ENCODE results near the gene SOX18.
A peak's percentile ranks its signal among the peaks of the same experiment; 100 is the strongest.

The SOX18 gene

DNA sequence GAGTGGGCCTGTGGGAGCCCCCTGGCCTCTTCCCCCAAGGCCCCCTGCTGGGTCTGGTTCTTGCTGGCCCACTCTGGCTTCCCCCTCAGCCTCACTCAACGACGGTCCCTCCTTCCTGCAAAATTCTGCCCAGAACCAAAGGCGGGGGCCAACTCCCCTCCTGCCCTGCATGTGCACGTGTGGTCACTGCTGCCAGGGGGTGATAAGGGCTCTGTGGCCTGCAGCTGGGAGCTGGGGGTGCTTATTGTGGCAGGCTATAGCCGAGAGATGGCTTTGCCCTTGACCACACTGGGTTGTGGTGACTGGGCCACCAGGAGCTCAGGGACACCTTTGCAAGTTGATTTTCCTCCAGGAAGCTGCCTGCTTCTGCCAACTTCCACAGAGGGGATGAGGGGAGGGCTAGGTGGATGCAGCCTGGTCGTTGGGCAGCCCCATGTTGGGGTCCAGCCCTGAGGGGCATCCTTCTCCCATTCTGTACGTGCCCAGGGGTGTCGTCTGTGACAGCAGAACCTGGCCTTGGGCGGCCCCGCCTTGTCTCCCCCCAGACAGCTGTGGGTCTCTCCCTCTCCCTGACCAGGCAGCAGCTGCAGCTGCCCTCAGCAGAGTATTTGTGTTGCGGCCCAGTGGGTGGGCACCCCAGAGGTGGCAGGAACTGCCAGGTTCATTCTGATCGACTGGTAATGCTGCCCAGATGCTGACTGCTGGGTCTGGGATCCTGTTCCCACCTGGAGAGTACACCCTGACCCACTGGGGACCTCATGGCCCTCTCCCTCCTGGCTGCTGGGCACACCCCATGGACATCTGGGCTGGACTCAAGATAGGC is 19.2 kb upstream of the SOX18 start:
- Histone ChIP-seq H3K4me1 (ENCODE audit: control insufficient read depth in 2 of 2, insufficient read depth in 2 of 2, low read length in 2 of 2) (peaks cover 3 to 13% of the 10 kb centered on the region in 2 donors), H3K36me3 (ENCODE audit: control insufficient read depth in 2 of 2, insufficient read depth in 2 of 2, low read length in 2 of 2) (peaks cover under 1% of the 10 kb centered on the region in 2 donors), H3K4me3 (ENCODE audit: low read length in 2 of 2) (no peak overlapping the region), H3K9me3 (ENCODE audit: control insufficient read depth in 2 of 2, low read length in 2 of 2) (no peaks in the 10 kb centered on the region), H3K9ac (ENCODE audit: low read depth in 1 of 2, low read length in 2 of 2) (no peak overlapping the region), H3K27ac (ENCODE audit: low read depth in 2 of 2, low read length in 2 of 2) (no peak overlapping the region), H3K27me3 (ENCODE audit: control insufficient read depth in 2 of 2, insufficient read depth in 2 of 2, low read length in 2 of 2) (no peaks in the 10 kb centered on the region)

- Histone ChIP-seq H3K27me3 (ENCODE audit: control insufficient read depth in 2 of 2, insufficient read depth in 2 of 2, low read length in 2 of 2) (no peaks in the 10 kb centered on the region), H3K27ac (ENCODE audit: low read depth in 2 of 2, low read length in 2 of 2) (no peak overlapping the region), H3K4me3 (ENCODE audit: low read length in 2 of 2) (no peak overlapping the region), H3K4me1 (ENCODE audit: control insufficient read depth in 2 of 2, insufficient read depth in 2 of 2, low read length in 2 of 2) (peaks cover 9 to 13% of the 10 kb centered on the region in 2 donors), H3K9ac (ENCODE audit: low read depth in 1 of 2, low read length in 2 of 2) (no peak overlapping the region), H3K9me3 (ENCODE audit: control insufficient read depth in 2 of 2, low read length in 2 of 2) (no peaks in the 10 kb centered on the region), H3K36me3 (ENCODE audit: control insufficient read depth in 2 of 2, insufficient read depth in 2 of 2, low read length in 2 of 2) (no peaks in the 10 kb centered on the region)
Measured at GRCh38 chr20:64067733-64068307, 18.4 kb upstream of the SOX18 start.

- no peak overlapping the region for H3K4me3 ChIP-seq (ENCODE audit: low read length in 2 of 2)
- H3K27me3 ChIP-seq (ENCODE audit: control insufficient read depth in 2 of 2, insufficient read depth in 2 of 2, low read length in 2 of 2): no peaks in the 10 kb centered on the region
- H3K9ac ChIP-seq (ENCODE audit: low read depth in 1 of 2, low read length in 2 of 2): no peak overlapping the region
- no peak overlapping the region for H3K27ac ChIP-seq (ENCODE audit: low read depth in 2 of 2, low read length in 2 of 2)
- H3K36me3 ChIP-seq (ENCODE audit: control insufficient read depth in 2 of 2, insufficient read depth in 2 of 2, low read length in 2 of 2): no peaks in the 10 kb centered on the region
- peaks cover 14 to 17% of the 10 kb centered on the region in 2 donors for H3K4me1 ChIP-seq (ENCODE audit: control insufficient read depth in 2 of 2, insufficient read depth in 2 of 2, low read length in 2 of 2)
- no peaks in the 10 kb centered on the region for H3K9me3 ChIP-seq (ENCODE audit: control insufficient read depth in 2 of 2, low read length in 2 of 2)
Measured at GRCh38 chr20:64067005-64067632, 17.7 kb upstream of the SOX18 start.

GRCh38 chr20:64065974-64066343 is 16.5 kb upstream of the SOX18 start:
- peaks cover 14 to 17% of the 10 kb centered on the region in 2 donors for H3K4me1 ChIP-seq (ENCODE audit: control insufficient read depth in 2 of 2, insufficient read depth in 2 of 2, low read length in 2 of 2)
- H3K27me3 ChIP-seq (ENCODE audit: control insufficient read depth in 2 of 2, insufficient read depth in 2 of 2, low read length in 2 of 2): no peaks in the 10 kb centered on the region
- no peaks in the 10 kb centered on the region for H3K36me3 ChIP-seq (ENCODE audit: control insufficient read depth in 2 of 2, insufficient read depth in 2 of 2, low read length in 2 of 2)
- no peak overlapping the region for H3K4me3 ChIP-seq (ENCODE audit: low read length in 2 of 2)
- no peak overlapping the region for H3K9ac ChIP-seq (ENCODE audit: low read depth in 1 of 2, low read length in 2 of 2)
- H3K27ac ChIP-seq (ENCODE audit: low read depth in 2 of 2, low read length in 2 of 2): no peak overlapping the region
- H3K9me3 ChIP-seq (ENCODE audit: control insufficient read depth in 2 of 2, low read length in 2 of 2): no peaks in the 10 kb centered on the region

DNA sequence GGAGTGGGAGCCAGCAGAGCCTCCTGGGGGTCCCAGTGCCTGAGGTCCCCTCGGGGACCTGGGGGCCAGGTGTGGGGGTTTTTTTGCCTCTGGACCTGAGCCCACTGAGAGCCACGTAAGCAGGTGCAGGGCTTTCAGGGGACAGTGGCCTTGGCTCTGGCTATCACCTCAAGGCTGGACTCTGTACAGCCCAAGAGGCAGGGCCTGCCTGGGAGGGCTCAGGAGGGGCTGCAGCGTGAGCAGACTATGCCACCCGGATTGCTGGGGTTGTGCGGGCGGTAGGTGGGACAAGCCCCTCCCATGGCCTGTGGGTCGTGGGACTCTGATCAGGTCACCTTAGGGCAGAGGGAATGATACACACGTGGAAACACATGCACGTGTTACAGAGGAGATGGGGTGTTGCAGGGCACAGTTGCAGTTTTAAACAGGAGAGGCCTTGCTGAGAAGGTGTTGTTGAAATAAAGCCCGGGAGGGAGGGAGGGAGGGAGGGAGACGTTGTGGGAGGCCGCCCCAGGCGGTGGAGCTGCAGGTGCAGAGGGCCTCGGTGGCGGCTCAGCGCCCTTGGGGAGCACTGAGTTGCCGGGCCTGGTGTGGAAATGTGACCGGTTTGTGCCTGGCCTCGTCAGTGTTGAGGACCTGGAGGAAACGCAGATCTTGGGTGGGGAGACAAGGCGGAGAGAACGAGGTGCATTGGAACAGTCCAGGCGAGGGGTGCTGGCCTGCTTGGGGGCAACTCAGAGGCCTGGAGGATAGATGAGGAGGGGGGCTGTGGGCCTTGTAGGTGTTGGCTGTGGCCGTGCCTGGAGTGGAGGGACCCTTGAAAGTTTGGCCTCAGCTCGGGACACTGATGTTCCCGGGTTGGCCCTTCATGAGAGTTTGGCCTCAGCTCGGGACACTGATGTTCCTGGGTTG is 15.9 kb upstream of the SOX18 start:
- H3K27me3 ChIP-seq (ENCODE audit: control insufficient read depth in 2 of 2, insufficient read depth in 2 of 2, low read length in 2 of 2): no peaks in the 10 kb centered on the region
- H3K36me3 ChIP-seq (ENCODE audit: control insufficient read depth in 2 of 2, insufficient read depth in 2 of 2, low read length in 2 of 2): no peaks in the 10 kb centered on the region
- no peak overlapping the region for H3K9ac ChIP-seq (ENCODE audit: low read depth in 1 of 2, low read length in 2 of 2)
- H3K4me3 ChIP-seq (ENCODE audit: low read length in 2 of 2): no peak overlapping the region
- peaks cover 14 to 17% of the 10 kb centered on the region in 2 donors for H3K4me1 ChIP-seq (ENCODE audit: control insufficient read depth in 2 of 2, insufficient read depth in 2 of 2, low read length in 2 of 2)
- no peak overlapping the region for H3K27ac ChIP-seq (ENCODE audit: low read depth in 2 of 2, low read length in 2 of 2)
- no peaks in the 10 kb centered on the region for H3K9me3 ChIP-seq (ENCODE audit: control insufficient read depth in 2 of 2, low read length in 2 of 2)

GRCh38 chr20:64064145-64064698 is 14.8 kb upstream of the SOX18 start:
- H3K27ac ChIP-seq (ENCODE audit: low read depth in 2 of 2, low read length in 2 of 2): no peak overlapping the region
- H3K27me3 ChIP-seq (ENCODE audit: control insufficient read depth in 2 of 2, insufficient read depth in 2 of 2, low read length in 2 of 2): no peaks in the 10 kb centered on the region
- H3K9ac ChIP-seq (ENCODE audit: low read depth in 1 of 2, low read length in 2 of 2): no peak overlapping the region

DNA sequence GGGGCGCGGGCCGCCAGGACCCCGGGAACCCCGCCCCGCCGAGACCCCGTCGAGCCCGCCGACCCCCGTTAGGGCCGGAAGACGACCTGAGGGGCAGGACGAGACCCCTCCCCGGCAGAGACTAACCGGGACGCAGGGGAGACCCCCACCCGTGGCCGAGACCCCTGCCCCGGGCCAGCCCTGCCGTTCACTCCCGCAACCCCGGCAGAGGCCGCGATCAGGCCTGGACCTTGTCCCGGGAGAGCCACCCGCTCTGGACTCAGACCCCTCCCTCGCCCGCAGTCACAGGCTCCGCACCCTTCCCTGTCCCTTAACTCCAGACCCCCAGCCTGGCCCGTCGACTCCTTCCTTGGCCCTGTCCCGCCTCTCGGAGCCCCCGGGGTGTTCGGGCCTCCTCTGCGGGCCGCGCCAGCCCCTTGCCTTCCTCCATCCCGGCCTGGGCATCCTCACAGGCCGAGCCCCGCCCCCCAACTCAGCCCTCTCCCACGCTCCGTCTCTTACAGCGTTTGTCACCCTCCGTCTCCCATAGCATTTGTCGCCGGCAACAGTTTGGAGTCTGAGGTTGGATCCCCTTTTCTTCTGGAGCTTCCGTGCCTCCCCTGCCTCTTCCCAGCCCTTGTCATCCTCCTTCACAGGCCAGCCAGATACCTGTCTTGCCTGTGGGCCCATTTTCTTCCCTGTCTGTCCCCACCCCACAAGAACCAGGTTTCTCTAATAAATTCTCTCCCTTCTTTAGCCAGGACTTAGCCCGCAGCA is 14.1 kb upstream of the SOX18 start:
- Histone ChIP-seq H3K4me3 (ENCODE audit: low read length in 2 of 2) (peak overlapping the region; percentile 67 to 68), H3K27ac (ENCODE audit: low read depth in 2 of 2, low read length in 2 of 2) (peak overlapping the region in 1 of 2 donors; percentile 52), H3K27me3 (ENCODE audit: control insufficient read depth in 2 of 2, insufficient read depth in 2 of 2, low read length in 2 of 2) (no peaks in the 10 kb centered on the region), H3K36me3 (ENCODE audit: control insufficient read depth in 2 of 2, insufficient read depth in 2 of 2, low read length in 2 of 2) (no peaks in the 10 kb centered on the region), H3K4me1 (ENCODE audit: control insufficient read depth in 2 of 2, insufficient read depth in 2 of 2, low read length in 2 of 2) (peaks cover 14 to 17% of the 10 kb centered on the region in 2 donors), H3K9me3 (ENCODE audit: control insufficient read depth in 2 of 2, low read length in 2 of 2) (no peaks in the 10 kb centered on the region), H3K9ac (ENCODE audit: low read depth in 1 of 2, low read length in 2 of 2) (peak overlapping the region; percentile 56 to 66)

More at GRCh38 chr20:64064145-64064698, 14.8 kb upstream of the SOX18 start:
- peaks cover 14 to 17% of the 10 kb centered on the region in 2 donors for H3K4me1 ChIP-seq (ENCODE audit: control insufficient read depth in 2 of 2, insufficient read depth in 2 of 2, low read length in 2 of 2)
- H3K36me3 ChIP-seq (ENCODE audit: control insufficient read depth in 2 of 2, insufficient read depth in 2 of 2, low read length in 2 of 2): no peaks in the 10 kb centered on the region
- H3K9me3 ChIP-seq (ENCODE audit: control insufficient read depth in 2 of 2, low read length in 2 of 2): no peaks in the 10 kb centered on the region
- H3K4me3 ChIP-seq (ENCODE audit: low read length in 2 of 2): peak overlapping the region in 1 of 2 donors; percentile 67

DNA sequence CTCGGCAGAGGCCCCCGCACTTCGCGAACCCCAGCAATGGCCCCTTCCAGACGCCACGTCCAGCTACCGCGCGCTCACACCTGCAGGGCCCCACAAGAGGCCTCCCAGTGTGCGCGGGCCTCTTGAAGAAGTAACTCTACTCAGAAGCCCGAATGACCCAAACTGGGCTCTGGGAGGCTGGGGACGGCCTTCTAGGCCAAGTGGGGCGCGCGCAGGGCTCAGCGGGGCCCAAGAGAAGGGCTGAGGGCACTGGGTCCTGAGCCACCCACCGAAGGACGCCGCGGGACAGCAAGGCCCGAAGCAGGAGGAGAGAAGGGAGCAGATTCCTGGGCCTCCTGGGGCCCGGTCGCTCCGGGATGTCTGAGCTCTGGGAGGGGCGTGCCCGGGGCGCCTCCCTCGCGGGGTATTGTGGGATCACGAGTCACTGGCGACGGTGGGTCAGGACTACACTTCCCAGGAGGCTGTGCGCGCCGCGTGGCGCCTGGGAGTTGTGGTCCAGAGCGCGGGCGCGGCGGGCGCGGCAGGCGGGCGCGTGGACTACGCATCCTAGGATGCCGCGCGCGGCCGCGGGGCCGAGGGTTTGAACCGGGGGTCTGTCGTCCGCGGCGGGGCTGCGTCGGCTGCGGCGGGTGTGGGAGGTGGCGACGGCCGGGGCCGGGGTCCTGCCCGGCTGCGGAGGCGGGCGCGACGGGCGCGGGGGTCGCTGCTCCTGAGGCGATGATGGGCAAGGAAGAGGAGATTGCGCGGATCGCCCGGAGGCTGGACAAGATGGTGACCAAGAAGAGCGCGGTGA is 13.4 kb upstream of the SOX18 start, which contains the start of gene TCEA2:
Gene TCEA2, plus strand, starts transcription at position 603 of the 793 bp plus-strand sequence. Its CDS starts 115 bp downstream, at position 718.
- H3K4me3 ChIP-seq (ENCODE audit: low read length in 2 of 2): peak within 1 kb of the TSS; percentile 67 to 68
- H3K36me3 ChIP-seq (ENCODE audit: control insufficient read depth in 2 of 2, insufficient read depth in 2 of 2, low read length in 2 of 2): no peaks in the 10 kb centered on the region
- no peaks in the 10 kb centered on the region for H3K9me3 ChIP-seq (ENCODE audit: control insufficient read depth in 2 of 2, low read length in 2 of 2)
- no peaks in the 10 kb centered on the region for H3K27me3 ChIP-seq (ENCODE audit: control insufficient read depth in 2 of 2, insufficient read depth in 2 of 2, low read length in 2 of 2)
- H3K9ac ChIP-seq (ENCODE audit: low read depth in 1 of 2, low read length in 2 of 2): peak within 1 kb of the TSS; percentile 56 to 66
- peaks cover 17 to 18% of the 10 kb centered on the region in 2 donors for H3K4me1 ChIP-seq (ENCODE audit: control insufficient read depth in 2 of 2, insufficient read depth in 2 of 2, low read length in 2 of 2)
- H3K27ac ChIP-seq (ENCODE audit: low read depth in 2 of 2, low read length in 2 of 2): peak within 1 kb of the TSS in 1 of 2 donors; percentile 52

All from mucosa of rectum (tissue), 2 donors.